Measurements from ENCODE around the gene MUSK.
"Not testable (repeated sequence)": the region's sequence is repeated elsewhere in the genome, so short reads cannot be mapped to it uniquely, and the experiment has no call there.

The MUSK gene

GRCh38 chr9:110782701-110783100 is 114.1 kb downstream of the MUSK start:
- ChIA-PET CTCF (no interaction called here), POLR2A (no interaction called here)
- H3K4me3 ChIP-seq (ENCODE audit: low read depth, low read length): no peak overlapping the region
- DNase-seq (ENCODE audit: low read depth, low spot score): no peak
- no peak for TF ChIP-seq CTCF (IDR thresholded peaks at IDR 0.05; ENCODE audit: insufficient read depth, low read length, missing control alignments)

GRCh38 chr9:110784309-110784708 is 115.7 kb downstream of the MUSK start:
- ChIA-PET POLR2A (no interaction called here), CTCF (no interaction called here)
- no peak for DNase-seq (ENCODE audit: low read depth, low spot score)
- TF ChIP-seq CTCF (IDR thresholded peaks at IDR 0.05; ENCODE audit: insufficient read depth, low read length, missing control alignments): no peak
- H3K4me3 ChIP-seq (ENCODE audit: low read depth, low read length): no peak overlapping the region

GRCh38 chr9:110785166-110785565 is 116.6 kb downstream of the MUSK start:
- POLR2A ChIA-PET: no interaction called here
- CTCF ChIA-PET: no interaction called here
- H3K4me3 ChIP-seq (ENCODE audit: low read depth, low read length): no peak overlapping the region
- DNase-seq (ENCODE audit: low read depth, low spot score): no peak
- TF ChIP-seq CTCF (IDR thresholded peaks at IDR 0.05; ENCODE audit: insufficient read depth, low read length, missing control alignments): no peak

GRCh38 chr9:110788396-110788795 is 119.8 kb downstream of the MUSK start:
- DNase-seq (ENCODE audit: low read depth, low spot score); CTCF ChIA-PET; POLR2A ChIA-PET; H3K4me3 ChIP-seq (ENCODE audit: low read depth, low read length): not testable (repeated sequence)

- POLR2A ChIA-PET: no interaction called here
- no peak for TF ChIP-seq CTCF (IDR thresholded peaks at IDR 0.05; ENCODE audit: insufficient read depth, low read length, missing control alignments)
- no peak overlapping the region for H3K4me3 ChIP-seq (ENCODE audit: low read depth, low read length)
- CTCF ChIA-PET: no interaction called here
- no peak for DNase-seq (ENCODE audit: low read depth, low spot score)
Observed at GRCh38 chr9:110788871-110789270, 120.3 kb downstream of the MUSK start.

GRCh38 chr9:110797611-110798010 is 129.0 kb downstream of the MUSK start:
- no peak for TF ChIP-seq CTCF (IDR thresholded peaks at IDR 0.05; ENCODE audit: insufficient read depth, low read length, missing control alignments)
- POLR2A ChIA-PET: no interaction called here
- CTCF ChIA-PET: no interaction called here
- H3K4me3 ChIP-seq (ENCODE audit: low read depth, low read length): no peak overlapping the region
- peak; percentile 69 for DNase-seq (ENCODE audit: low read depth, low spot score)

- no peak for DNase-seq (ENCODE audit: low read depth, low spot score)
- no peak for TF ChIP-seq CTCF (IDR thresholded peaks at IDR 0.05; ENCODE audit: insufficient read depth, low read length, missing control alignments)
- ChIA-PET CTCF (interaction anchor here (1.4 kb wide), 1 partner anchor 12 kb away, joined by 3 read pairs; no protein-coding TSS in a partner anchor), POLR2A (no interaction called here)
- H3K4me3 ChIP-seq (ENCODE audit: low read depth, low read length): no peak overlapping the region
Observed at GRCh38 chr9:110799396-110799795, 130.8 kb downstream of the MUSK start.

Measured in AG04449 (cell line).